Astrocyte of the cerebellum (primary cell): Measurements from ENCODE around the gene ASB2.
A peak's percentile ranks its signal among the peaks of the same experiment; 100 is the strongest.

Source experiments
- DNase-seq: peaks from one replicate; pipeline ENCODE4 v3.0.0-alpha.2; 2011; ENCODE audit warnings: low read depth
- H3K4me3 ChIP-seq: 2 replicates; pipeline ENCODE4 v1.5.1; 2011; ENCODE audit warnings: mild to moderate bottlenecking, low read depth, low read length, moderate library complexity
- in situ Hi-C: cut with HindIII; loops from 2 replicates; pipeline ENCODE4 v1.10.0; 2017; ENCODE audit warnings: low sequenced_read_pairs
- TF ChIP-seq, protein P1 (sequence below): IDR thresholded peaks from 2 replicates; pipeline ENCODE4 v1.5.1; 2012; ENCODE audit warnings: low read length, low read depth, moderate library complexity, mild to moderate bottlenecking; ENCODE audit errors: missing control alignments

ASB2 gene

GRCh38 chr14:93991212-93991611 lies 14.8 kb upstream of the ASB2 start:
- DNase-seq: no peak
- TF ChIP-seq, protein P1, sequence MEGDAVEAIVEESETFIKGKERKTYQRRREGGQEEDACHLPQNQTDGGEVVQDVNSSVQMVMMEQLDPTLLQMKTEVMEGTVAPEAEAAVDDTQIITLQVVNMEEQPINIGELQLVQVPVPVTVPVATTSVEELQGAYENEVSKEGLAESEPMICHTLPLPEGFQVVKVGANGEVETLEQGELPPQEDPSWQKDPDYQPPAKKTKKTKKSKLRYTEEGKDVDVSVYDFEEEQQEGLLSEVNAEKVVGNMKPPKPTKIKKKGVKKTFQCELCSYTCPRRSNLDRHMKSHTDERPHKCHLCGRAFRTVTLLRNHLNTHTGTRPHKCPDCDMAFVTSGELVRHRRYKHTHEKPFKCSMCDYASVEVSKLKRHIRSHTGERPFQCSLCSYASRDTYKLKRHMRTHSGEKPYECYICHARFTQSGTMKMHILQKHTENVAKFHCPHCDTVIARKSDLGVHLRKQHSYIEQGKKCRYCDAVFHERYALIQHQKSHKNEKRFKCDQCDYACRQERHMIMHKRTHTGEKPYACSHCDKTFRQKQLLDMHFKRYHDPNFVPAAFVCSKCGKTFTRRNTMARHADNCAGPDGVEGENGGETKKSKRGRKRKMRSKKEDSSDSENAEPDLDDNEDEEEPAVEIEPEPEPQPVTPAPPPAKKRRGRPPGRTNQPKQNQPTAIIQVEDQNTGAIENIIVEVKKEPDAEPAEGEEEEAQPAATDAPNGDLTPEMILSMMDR: no peak
- in situ Hi-C loops: no loop called here
- no peak overlapping the region for H3K4me3 ChIP-seq

DNA sequence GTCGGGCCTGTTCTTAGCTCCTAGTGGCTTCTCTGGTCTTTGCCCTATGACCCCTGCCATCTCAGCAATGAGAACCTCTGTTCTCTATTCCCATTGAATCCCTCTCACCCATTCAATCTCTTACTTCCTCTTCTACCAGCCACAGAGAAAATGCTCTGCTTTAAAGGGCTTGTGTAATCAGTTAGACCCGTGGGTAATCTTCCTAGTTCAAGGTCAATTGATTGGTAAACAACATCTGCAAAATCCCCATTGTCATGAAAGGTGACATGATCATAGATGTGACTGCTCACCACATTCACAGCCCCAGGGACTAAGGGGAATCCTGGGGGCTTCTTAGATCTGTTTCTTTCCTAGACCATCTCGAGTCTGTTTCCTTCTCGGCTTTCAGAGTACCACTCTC lies 13.6 kb upstream of the ASB2 start:
- H3K4me3 ChIP-seq: no peak overlapping the region
- TF ChIP-seq, protein P1: no peak
- no peak for DNase-seq
- in situ Hi-C loops: no loop called here

DNA sequence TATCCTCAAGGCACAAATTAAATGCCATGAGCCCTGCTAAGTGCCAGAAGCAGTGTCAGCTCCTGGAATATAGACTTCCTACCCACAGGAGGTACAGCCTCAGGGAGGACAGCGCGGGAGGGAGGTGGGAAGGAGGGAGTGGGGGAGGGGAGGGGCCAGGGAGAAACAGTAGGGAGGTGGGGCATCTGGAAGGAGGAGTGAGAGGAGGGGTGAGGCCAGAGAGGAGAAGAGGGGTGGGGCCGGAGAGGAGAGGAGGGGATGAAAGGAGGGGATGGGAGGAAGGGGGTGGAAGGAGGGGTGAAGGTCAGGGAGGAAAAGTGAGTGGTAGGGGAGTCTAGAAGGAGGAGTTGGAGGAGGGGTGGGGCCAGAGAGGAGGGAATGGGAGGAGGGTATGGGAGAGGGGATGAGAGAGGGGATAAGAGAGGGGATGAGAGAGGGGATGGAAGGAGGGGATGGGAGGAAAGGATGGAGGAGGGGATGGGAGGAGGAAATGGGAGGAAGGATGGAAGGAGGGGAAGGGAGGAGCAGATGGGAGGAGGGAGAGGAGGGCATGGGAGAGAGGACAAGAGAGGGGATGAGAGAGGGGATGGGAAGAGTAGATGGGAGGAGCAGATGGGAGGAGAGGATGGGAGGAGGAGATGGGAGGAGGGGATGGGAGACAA lies 11.6 kb upstream of the ASB2 start:
- in situ Hi-C loops: no loop called here
- TF ChIP-seq, protein P1: no peak
- H3K4me3 ChIP-seq: no peak overlapping the region
- no peak for DNase-seq

GRCh38 chr14:93987376-93987775 lies 11.0 kb upstream of the ASB2 start:
- H3K4me3 ChIP-seq: no peak overlapping the region
- TF ChIP-seq, protein P1: no peak
- no peak for DNase-seq
- in situ Hi-C loops: no loop called here

DNA sequence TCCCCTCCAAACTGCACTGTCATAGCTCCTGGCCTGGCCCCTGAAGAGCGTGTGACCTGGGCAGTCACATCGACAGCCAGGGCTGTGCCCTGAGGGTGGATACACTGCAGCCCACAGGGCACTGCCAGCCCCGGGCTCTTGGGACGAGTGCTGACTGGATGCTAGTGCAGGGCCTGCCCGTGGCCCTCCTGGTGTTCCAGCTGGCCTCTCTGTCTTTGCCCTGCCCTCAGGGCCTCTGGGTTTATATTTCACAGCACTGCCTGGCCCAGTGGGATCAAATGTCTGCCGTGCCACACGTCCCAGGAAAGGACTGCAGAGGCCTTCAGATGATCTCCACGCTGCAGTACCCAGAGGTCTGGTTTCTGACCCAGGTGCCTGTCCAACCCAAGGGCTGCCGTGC lies 10.6 kb upstream of the ASB2 start:
- no peak for DNase-seq
- in situ Hi-C loops: no loop called here
- H3K4me3 ChIP-seq: no peak overlapping the region
- TF ChIP-seq, protein P1: no peak

DNA sequence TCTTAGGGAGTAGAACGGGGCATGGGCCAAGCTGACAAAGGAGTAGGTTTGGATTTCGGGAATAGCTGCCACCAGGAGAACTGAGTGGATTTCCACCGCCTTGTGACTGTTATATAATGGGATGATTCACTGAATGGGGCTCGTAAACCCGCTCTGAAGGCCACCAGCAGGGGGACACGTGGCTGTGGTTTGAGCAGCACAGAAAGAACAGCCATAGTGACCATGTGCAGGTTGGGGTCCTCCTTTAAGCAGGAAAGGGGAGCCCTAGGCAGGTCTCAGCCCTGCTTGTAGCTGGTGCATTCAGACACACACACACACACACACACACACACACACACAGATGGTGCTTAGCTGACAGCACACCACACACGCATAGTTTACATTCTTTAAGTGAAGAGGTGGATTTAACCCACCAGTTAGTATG lies 8.6 kb upstream of the ASB2 start:
- no peak overlapping the region for H3K4me3 ChIP-seq
- in situ Hi-C loops: no loop called here
- peak; percentile 62 for DNase-seq
- TF ChIP-seq, protein P1: peak; percentile 40
